Esophagus squamous epithelium (tissue), 4 donors: ENCODE results near the gene TM9SF2.
"Not testable (repeated sequence)": the region's sequence is repeated elsewhere in the genome, so short reads cannot be mapped to it uniquely, and the experiment has no call there.

Experiments
- POLR2A ChIP-seq, 4 donors: fragments of 450-650 bp; IDR thresholded peaks; one replicate each; pipeline ENCODE4 v1.6.1; 2017; ENCODE audit warnings: antibody characterized with exemption in 4 of 4, mild to moderate bottlenecking in 4 of 4, moderate library complexity in 3 of 4
- TF ChIP-seq, protein P1 (sequence below), 6 experiments: fragments of 450-650 bp in 4 of 6; fragments of 200-600 bp in 2 of 6; sonication (generic) in 2 of 6; IDR thresholded peaks; one replicate each; pipeline ENCODE4 v1.5.1; 2016 to 2019; ENCODE audit warnings: antibody characterized with exemption in 6 of 6, mild to moderate bottlenecking in 4 of 6, moderate library complexity in 4 of 6

DNA sequence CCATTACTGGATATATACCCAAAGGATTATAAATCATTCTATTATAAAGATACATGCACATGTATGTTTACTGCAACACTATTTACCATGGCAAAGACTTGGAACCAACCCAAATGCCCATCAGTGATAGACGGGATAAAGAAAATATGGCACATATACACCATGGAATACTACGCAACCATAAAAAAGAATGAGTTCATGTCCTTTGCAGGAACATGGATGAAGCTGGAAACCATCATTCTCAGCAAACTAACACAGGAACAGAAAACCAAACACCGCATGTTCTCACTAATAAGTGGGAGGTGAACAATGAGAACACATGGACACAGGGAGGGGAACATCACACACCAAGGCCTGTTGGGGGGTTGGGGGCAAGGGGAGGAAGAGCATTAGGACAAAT lies 9.5 kb upstream of the TM9SF2 start:
- TF ChIP-seq, protein P1, sequence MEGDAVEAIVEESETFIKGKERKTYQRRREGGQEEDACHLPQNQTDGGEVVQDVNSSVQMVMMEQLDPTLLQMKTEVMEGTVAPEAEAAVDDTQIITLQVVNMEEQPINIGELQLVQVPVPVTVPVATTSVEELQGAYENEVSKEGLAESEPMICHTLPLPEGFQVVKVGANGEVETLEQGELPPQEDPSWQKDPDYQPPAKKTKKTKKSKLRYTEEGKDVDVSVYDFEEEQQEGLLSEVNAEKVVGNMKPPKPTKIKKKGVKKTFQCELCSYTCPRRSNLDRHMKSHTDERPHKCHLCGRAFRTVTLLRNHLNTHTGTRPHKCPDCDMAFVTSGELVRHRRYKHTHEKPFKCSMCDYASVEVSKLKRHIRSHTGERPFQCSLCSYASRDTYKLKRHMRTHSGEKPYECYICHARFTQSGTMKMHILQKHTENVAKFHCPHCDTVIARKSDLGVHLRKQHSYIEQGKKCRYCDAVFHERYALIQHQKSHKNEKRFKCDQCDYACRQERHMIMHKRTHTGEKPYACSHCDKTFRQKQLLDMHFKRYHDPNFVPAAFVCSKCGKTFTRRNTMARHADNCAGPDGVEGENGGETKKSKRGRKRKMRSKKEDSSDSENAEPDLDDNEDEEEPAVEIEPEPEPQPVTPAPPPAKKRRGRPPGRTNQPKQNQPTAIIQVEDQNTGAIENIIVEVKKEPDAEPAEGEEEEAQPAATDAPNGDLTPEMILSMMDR (IDR thresholded peaks at IDR 0.05): not testable (repeated sequence)
- TF ChIP-seq POLR2A (IDR thresholded peaks at IDR 0.05): not testable (repeated sequence)
